ENCODE data around the gene RSPH9. TPM values are rescaled to one million over a fixed set of nuclear protein-coding genes. Genes with fewer than 3 reads are reported as not detected.

The RSPH9 gene
- total RNA-seq, 2 experiments from 2014 or later: not detected

- Mint-ChIP-seq H3K27ac (no peak overlapping the region), H3K4me3 (no peak overlapping the region), H3K4me1 (ENCODE audit: low read depth) (peaks cover 31% of the 10 kb centered on the region), H3K9me3 (no peaks in the 10 kb centered on the region), H3K27me3 (no peaks in the 10 kb centered on the region), H3K36me3 (peaks cover 17% of the 10 kb centered on the region)
- ChIA-PET POLR2A (no interaction called here), CTCF (interaction anchor here (1.1 kb wide), 1 partner anchor 11 kb away, joined by 3 read pairs; no protein-coding TSS in a partner anchor)
- intact Hi-C loops (cut with micrococcal nuclease): no loop called here
- DNase-seq: no peak
Measured at GRCh38 chr6:43680308-43681200, 35.7 kb downstream of the RSPH9 start.

GRCh38 chr6:43681303-43681702, 36.5 kb downstream of the RSPH9 start:
- CTCF ChIA-PET: interaction anchor here (0.6 kb wide), 1 partner anchor 94 kb away, joined by 3 read pairs; no protein-coding TSS in a partner anchor
- intact Hi-C loops (cut with micrococcal nuclease): no loop called here

GRCh38 chr6:43682724-43683429, 38.0 kb downstream of the RSPH9 start:
- Mint-ChIP-seq H3K9me3 (no peaks in the 10 kb centered on the region), H3K27ac (no peak overlapping the region), H3K4me1 (ENCODE audit: low read depth) (peaks cover 45% of the 10 kb centered on the region), H3K4me3 (no peak overlapping the region), H3K36me3 (peaks cover 21% of the 10 kb centered on the region), H3K27me3 (no peaks in the 10 kb centered on the region)
- intact Hi-C loops (cut with micrococcal nuclease): no loop called here
- DNase-seq: no peak
- ChIA-PET CTCF (interaction anchor here (0.6 to 1.0 kb wide), 3 partner anchors 13 to 16 kb away, joined by 3 read pairs; no protein-coding TSS in a partner anchor), POLR2A (no interaction called here)

More at GRCh38 chr6:43681303-43681702, 36.5 kb downstream of the RSPH9 start:
- no peaks in the 10 kb centered on the region for H3K9me3 Mint-ChIP-seq
- H3K36me3 Mint-ChIP-seq: peaks cover 16% of the 10 kb centered on the region
- POLR2A ChIA-PET: no interaction called here
- no peak for DNase-seq
- peaks cover 35% of the 10 kb centered on the region for H3K4me1 Mint-ChIP-seq (ENCODE audit: low read depth)
- H3K27me3 Mint-ChIP-seq: no peaks in the 10 kb centered on the region
- H3K4me3 Mint-ChIP-seq: no peak overlapping the region
- no peak overlapping the region for H3K27ac Mint-ChIP-seq

GRCh38 chr6:43683708-43684455, 39.0 kb downstream of the RSPH9 start:
- no peaks in the 10 kb centered on the region for H3K9me3 Mint-ChIP-seq
- intact Hi-C loops (cut with micrococcal nuclease): no loop called here
- DNase-seq: no peak
- H3K4me1 Mint-ChIP-seq (ENCODE audit: low read depth): peaks cover 49% of the 10 kb centered on the region
- peak overlapping the region; percentile 30 for H3K27ac Mint-ChIP-seq
- H3K36me3 Mint-ChIP-seq: peaks cover 15% of the 10 kb centered on the region
- POLR2A ChIA-PET: no interaction called here
- no peaks in the 10 kb centered on the region for H3K27me3 Mint-ChIP-seq
- CTCF ChIA-PET: interaction anchor here (0.5 to 1.0 kb wide), 3 partner anchors 14 to 42 kb away, joined by 3 read pairs; no protein-coding TSS in a partner anchor
- H3K4me3 Mint-ChIP-seq: no peak overlapping the region

GRCh38 chr6:43687079-43687436, 42.2 kb downstream of the RSPH9 start:
- peak overlapping the region; percentile 94 for H3K4me3 Mint-ChIP-seq
- ChIA-PET CTCF (interaction anchor here (0.7 to 3.9 kb wide), 5 partner anchors 16 to 83 kb away, joined by 3 to 24 read pairs (median 3); partner anchors contain the start of gene VEGFA), POLR2A (no interaction called here)
- H3K27me3 Mint-ChIP-seq: no peaks in the 10 kb centered on the region
- no peaks in the 10 kb centered on the region for H3K9me3 Mint-ChIP-seq
- peak overlapping the region; percentile 83 for H3K27ac Mint-ChIP-seq
- intact Hi-C loops (cut with micrococcal nuclease): loop anchor here (1.0 kb wide), 1 partner anchor 17 kb away; no protein-coding TSS in a partner anchor
- DNase-seq: no peak
- peaks cover 7% of the 10 kb centered on the region for H3K36me3 Mint-ChIP-seq
- peaks cover 49% of the 10 kb centered on the region for H3K4me1 Mint-ChIP-seq (ENCODE audit: low read depth)

GRCh38 chr6:43687437-43688347, 42.9 kb downstream of the RSPH9 start, which contains the start of gene MRPS18A:
Gene MRPS18A, minus strand, starts transcription at chr6:43687791. Its CDS starts 12 bp downstream, at chr6:43687779.
- Mint-ChIP-seq H3K36me3 (peaks cover 5% of the 10 kb centered on the region), H3K4me1 (ENCODE audit: low read depth) (peaks cover 45% of the 10 kb centered on the region), H3K9me3 (no peaks in the 10 kb centered on the region)

GRCh38 chr6:43689421-43689820, 44.6 kb downstream of the RSPH9 start:
- Mint-ChIP-seq H3K9me3 (no peaks in the 10 kb centered on the region), H3K4me1 (ENCODE audit: low read depth) (peaks cover 29% of the 10 kb centered on the region), H3K27ac (no peak overlapping the region), H3K27me3 (no peaks in the 10 kb centered on the region), H3K4me3 (no peak overlapping the region), H3K36me3 (peaks cover 5% of the 10 kb centered on the region)
- DNase-seq: no peak
- intact Hi-C loops (cut with micrococcal nuclease): no loop called here
- CTCF ChIA-PET: interaction anchor here (0.7 to 3.9 kb wide), 4 partner anchors 20 to 85 kb away, joined by 3 to 24 read pairs (median 7); no protein-coding TSS in a partner anchor
- POLR2A ChIA-PET: interaction anchor here (0.7 kb wide), 1 partner anchor 1464 kb away, joined by 3 read pairs; no protein-coding TSS in a partner anchor

More at GRCh38 chr6:43687437-43688347, 42.9 kb downstream of the RSPH9 start, which contains the start of gene MRPS18A:
- intact Hi-C loops (cut with micrococcal nuclease): loop anchor here (1.0 kb wide), 1 partner anchor 17 kb away; no protein-coding TSS in a partner anchor
- H3K4me3 Mint-ChIP-seq: peak within 1 kb of the TSS; percentile 94
- no peaks in the 10 kb centered on the region for H3K27me3 Mint-ChIP-seq
- peak; percentile 92 for DNase-seq
- ChIA-PET POLR2A (interaction anchor here (1.0 to 1.1 kb wide), 2 partner anchors 21 to 37 kb away, joined by 3 to 4 read pairs; no protein-coding TSS in a partner anchor), CTCF (interaction anchor here (0.7 to 3.9 kb wide), 6 partner anchors 17 to 391 kb away, joined by 3 to 24 read pairs (median 4); partner anchors contain the start of gene VEGFA)
- peak within 1 kb of the TSS; percentile 83 for H3K27ac Mint-ChIP-seq

GRCh38 chr6:43695215-43695966, 50.6 kb downstream of the RSPH9 start:
- Mint-ChIP-seq H3K9me3 (no peaks in the 10 kb centered on the region), H3K27ac (no peak overlapping the region), H3K36me3 (no peaks in the 10 kb centered on the region), H3K4me3 (no peak overlapping the region), H3K4me1 (ENCODE audit: low read depth) (no peaks in the 10 kb centered on the region), H3K27me3 (peaks cover 11% of the 10 kb centered on the region)
- no peak for DNase-seq
- POLR2A ChIA-PET: no interaction called here
- intact Hi-C loops (cut with micrococcal nuclease): no loop called here
- CTCF ChIA-PET: interaction anchor here (0.6 to 1.6 kb wide), 2 partner anchors 14 to 27 kb away, joined by 3 to 4 read pairs; no protein-coding TSS in a partner anchor

GRCh38 chr6:43695967-43696291, 51.1 kb downstream of the RSPH9 start:
- no peak for DNase-seq
- intact Hi-C loops (cut with micrococcal nuclease): no loop called here
- no peaks in the 10 kb centered on the region for H3K9me3 Mint-ChIP-seq
- H3K4me3 Mint-ChIP-seq: no peak overlapping the region
- no peaks in the 10 kb centered on the region for H3K36me3 Mint-ChIP-seq
- POLR2A ChIA-PET: no interaction called here
- H3K4me1 Mint-ChIP-seq (ENCODE audit: low read depth): no peaks in the 10 kb centered on the region
- no peak overlapping the region for H3K27ac Mint-ChIP-seq
- H3K27me3 Mint-ChIP-seq: peaks cover 11% of the 10 kb centered on the region
- CTCF ChIA-PET: interaction anchor here (0.6 kb wide), 1 partner anchor 14 kb away, joined by 3 read pairs; no protein-coding TSS in a partner anchor

GRCh38 chr6:43697421-43697820, 52.6 kb downstream of the RSPH9 start:
- DNase-seq: no peak
- Mint-ChIP-seq H3K9me3 (no peaks in the 10 kb centered on the region), H3K27ac (no peak overlapping the region), H3K36me3 (no peaks in the 10 kb centered on the region), H3K4me3 (no peak overlapping the region), H3K27me3 (peaks cover 16% of the 10 kb centered on the region), H3K4me1 (ENCODE audit: low read depth) (no peaks in the 10 kb centered on the region)
- ChIA-PET POLR2A (no interaction called here), CTCF (no interaction called here)
- intact Hi-C loops (cut with micrococcal nuclease): no loop called here
